Measurements from ENCODE around the gene HELB. TPM values are rescaled to one million over a fixed set of nuclear protein-coding genes. Genes with fewer than 3 reads are reported as not detected.

Gene HELB
- total and polyA plus RNA-seq, 10 of the 15 experiments (the other 5 are each of a cell fraction or from before 2014, with no cell fraction given): 0.58 to 10.0 (median 4.4) TPM

DNA sequence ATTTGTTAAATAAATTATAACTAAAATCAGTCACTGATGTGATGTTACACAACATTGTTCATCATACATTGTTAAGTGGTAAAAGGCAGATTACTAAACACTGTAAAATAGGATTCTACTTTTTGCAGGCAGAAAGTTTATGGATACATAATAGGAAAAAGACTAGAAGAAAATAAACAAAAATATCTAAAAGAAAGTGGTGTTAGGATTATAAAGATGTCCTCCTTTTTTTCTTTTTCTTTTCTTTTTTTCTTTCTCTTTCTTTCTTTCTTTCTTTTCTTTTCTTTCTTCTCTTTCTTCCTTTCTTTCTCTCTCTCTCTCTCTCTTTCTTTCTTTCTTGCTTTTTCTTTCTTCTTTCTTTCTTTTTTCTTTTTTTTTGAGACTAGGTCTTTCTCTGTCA, 39.6 kb upstream of the HELB start:
- H2AFZ ChIP-seq (ENCODE audit: control insufficient read depth, low read depth, low read length): no peak overlapping the region
- FAIRE-seq: no peak
- RAD21 ChIA-PET (ENCODE audit: unreplicated experiment): no interaction called here
- no peak overlapping the region for H3K27ac ChIP-seq (ENCODE audit: control insufficient read depth, insufficient read depth)
- POLR2A ChIA-PET: no interaction called here
- H3K4me3 ChIP-seq: no peak overlapping the region
- no peaks in the 10 kb centered on the region for H3K79me2 ChIP-seq (ENCODE audit: control insufficient read depth, insufficient read depth, low read length)
- ATAC-seq: no peak
- intact Hi-C loops (cut with micrococcal nuclease; ENCODE audit: unreplicated experiment): loop anchor here (10.0 kb wide), 1 partner anchor 602 kb away; no protein-coding TSS in a partner anchor
- H3K36me3 ChIP-seq (ENCODE audit: control insufficient read depth in 2 of 2, insufficient read depth in 2 of 2, low read length in 1 of 2): no peaks in the 10 kb centered on the region
- no peak for DNase-seq (ENCODE audit: low read depth, low spot score)
- peaks cover 3% of the 10 kb centered on the region; the same call in 1 of the 2 replicates for H3K4me1 ChIP-seq (ENCODE audit: control insufficient read depth, insufficient read depth, low read length)
- CTCF ChIA-PET: no interaction called here
- H3K9me3 ChIP-seq (replicated peaks; ENCODE audit: control insufficient read depth, insufficient read depth, low read length): no peaks in the 10 kb centered on the region
- no peak overlapping the region for H3K9ac ChIP-seq (ENCODE audit: control insufficient read depth, insufficient read depth, low read length)
- no peaks in the 10 kb centered on the region for H4K20me1 ChIP-seq (ENCODE audit: control insufficient read depth, insufficient read depth)
- TF ChIP-seq ZZZ3 (IDR thresholded peaks at IDR 0.05; ENCODE audit: control insufficient read depth, insufficient read length, low read depth) (no peak), MYB (IDR thresholded peaks at IDR 0.05; ENCODE audit: borderline replicate concordance, low read depth, low read length) (no peak), SMARCA5 (IDR thresholded peaks at IDR 0.05) (no peak), NR2C2 (IDR thresholded peaks at IDR 0.05; ENCODE audit: borderline replicate concordance, control insufficient read depth, insufficient read length, low read depth) (no peak), POLR2AphosphoS5 (IDR thresholded peaks at IDR 0.05; ENCODE audit: low read length) (no peak), SIX5 (IDR thresholded peaks at IDR 0.05; ENCODE audit: low read depth, low read length, severe bottlenecking) (no peak), NRF1 (conservative IDR thresholded peaks at IDR 0.05; ENCODE audit: low read depth, low read length) (no peak)
- TF ChIP-seq, protein P1, sequence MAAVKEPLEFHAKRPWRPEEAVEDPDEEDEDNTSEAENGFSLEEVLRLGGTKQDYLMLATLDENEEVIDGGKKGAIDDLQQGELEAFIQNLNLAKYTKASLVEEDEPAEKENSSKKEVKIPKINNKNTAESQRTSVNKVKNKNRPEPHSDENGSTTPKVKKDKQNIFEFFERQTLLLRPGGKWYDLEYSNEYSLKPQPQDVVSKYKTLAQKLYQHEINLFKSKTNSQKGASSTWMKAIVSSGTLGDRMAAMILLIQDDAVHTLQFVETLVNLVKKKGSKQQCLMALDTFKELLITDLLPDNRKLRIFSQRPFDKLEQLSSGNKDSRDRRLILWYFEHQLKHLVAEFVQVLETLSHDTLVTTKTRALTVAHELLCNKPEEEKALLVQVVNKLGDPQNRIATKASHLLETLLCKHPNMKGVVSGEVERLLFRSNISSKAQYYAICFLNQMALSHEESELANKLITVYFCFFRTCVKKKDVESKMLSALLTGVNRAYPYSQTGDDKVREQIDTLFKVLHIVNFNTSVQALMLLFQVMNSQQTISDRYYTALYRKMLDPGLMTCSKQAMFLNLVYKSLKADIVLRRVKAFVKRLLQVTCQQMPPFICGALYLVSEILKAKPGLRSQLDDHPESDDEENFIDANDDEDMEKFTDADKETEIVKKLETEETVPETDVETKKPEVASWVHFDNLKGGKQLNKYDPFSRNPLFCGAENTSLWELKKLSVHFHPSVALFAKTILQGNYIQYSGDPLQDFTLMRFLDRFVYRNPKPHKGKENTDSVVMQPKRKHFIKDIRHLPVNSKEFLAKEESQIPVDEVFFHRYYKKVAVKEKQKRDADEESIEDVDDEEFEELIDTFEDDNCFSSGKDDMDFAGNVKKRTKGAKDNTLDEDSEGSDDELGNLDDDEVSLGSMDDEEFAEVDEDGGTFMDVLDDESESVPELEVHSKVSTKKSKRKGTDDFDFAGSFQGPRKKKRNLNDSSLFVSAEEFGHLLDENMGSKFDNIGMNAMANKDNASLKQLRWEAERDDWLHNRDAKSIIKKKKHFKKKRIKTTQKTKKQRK (IDR thresholded peaks at IDR 0.05; ENCODE audit: low read depth, low read length): no peak
- no peak overlapping the region for H3K4me2 ChIP-seq (ENCODE audit: control insufficient read depth, insufficient read depth)
- H3K27me3 ChIP-seq (replicated peaks in 1 of 2; ENCODE audit: control insufficient read depth in 2 of 2, insufficient read depth in 2 of 2, low read length in 1 of 2): no peaks in the 10 kb centered on the region; a peak in 1 of 4 replicates
- SMC1A ChIA-PET (ENCODE audit: uncharacterized antibody, unreplicated experiment): no interaction called here
- in situ Hi-C loops (cut with MboI): no loop called here
- no TSS peak for BruUV-seq (replicated peaks)
